GM21381 (cell line): ENCODE results near the gene CIT.
"Not testable (repeated sequence)": the region's sequence is repeated elsewhere in the genome, so short reads cannot be mapped to it uniquely, and the experiment has no call there.

ENCODE experiments used
- ATAC-seq: cut with Tn5 transposase; IDR thresholded peaks from one replicate; pipeline ENCODE4 v1.9.1; 2021; ENCODE audit warnings: mild to moderate bottlenecking, moderate library complexity; ENCODE audit not compliant: unreplicated experiment

The CIT gene

GRCh38 chr12:119746169-119746568 is 131.0 kb downstream of the CIT start:
- no peak for ATAC-seq

GRCh38 chr12:119744900-119745606 is 132.1 kb downstream of the CIT start:
- ATAC-seq: no peak

DNA sequence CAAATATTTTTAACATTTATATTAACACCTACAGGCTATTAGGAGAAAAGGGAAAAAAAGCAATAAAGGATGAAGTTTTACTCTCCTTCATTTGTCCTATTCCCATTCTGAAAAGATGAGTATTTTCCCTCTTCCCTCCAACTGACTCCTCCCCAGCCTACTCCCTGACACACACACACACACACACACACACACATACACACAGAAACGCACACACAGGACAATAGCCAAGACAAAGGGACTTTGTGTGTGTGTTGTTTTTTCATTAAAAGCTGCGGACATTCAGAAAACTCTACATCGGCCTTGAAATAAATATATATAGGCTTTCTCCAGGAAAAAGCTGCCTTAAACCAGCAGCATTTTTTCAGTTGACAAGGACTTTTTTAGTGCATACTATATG is 134.4 kb downstream of the CIT start:
- no peak for ATAC-seq

DNA sequence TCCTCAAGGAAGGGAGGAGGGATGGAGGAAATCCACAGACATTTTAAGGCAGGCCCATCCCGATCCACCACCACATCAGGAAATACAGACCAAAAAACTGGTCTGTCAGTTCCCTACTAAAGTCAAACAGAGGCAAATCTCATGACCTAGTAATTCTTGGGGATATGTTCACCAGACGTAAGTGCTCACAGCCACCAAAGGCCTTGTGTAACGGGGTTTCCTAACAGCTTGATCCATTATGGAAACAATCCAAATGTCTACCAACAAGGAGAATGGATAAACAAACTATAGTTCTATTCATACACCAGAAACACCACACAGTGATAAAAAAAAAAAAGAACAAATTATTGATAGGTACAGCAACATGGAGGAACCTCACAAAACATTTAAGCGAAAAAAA is 136.3 kb downstream of the CIT start:
- ATAC-seq: no peak

GRCh38 chr12:119735079-119735478 is 142.0 kb downstream of the CIT start:
- no peak for ATAC-seq

DNA sequence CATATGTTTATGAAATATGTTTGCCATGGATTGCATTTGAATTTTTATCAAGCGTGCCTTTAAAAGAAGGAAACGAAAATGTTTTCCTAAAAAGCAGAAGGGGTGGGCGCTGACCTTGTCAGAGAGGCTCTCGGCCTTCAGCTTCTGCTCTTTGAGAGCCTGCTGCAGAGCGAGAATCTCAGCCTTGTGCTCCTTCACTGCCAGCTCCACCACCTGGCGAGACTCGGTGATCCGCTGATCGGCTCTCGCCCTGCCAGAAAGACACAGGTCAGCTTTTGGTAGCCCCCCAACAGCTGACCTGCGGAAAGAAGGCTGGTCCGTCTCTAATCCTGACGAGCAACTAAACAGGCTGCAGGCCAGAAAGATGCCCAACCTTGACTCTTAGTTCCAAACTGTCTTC is 146.7 kb downstream of the CIT start:
- ATAC-seq: no peak

DNA sequence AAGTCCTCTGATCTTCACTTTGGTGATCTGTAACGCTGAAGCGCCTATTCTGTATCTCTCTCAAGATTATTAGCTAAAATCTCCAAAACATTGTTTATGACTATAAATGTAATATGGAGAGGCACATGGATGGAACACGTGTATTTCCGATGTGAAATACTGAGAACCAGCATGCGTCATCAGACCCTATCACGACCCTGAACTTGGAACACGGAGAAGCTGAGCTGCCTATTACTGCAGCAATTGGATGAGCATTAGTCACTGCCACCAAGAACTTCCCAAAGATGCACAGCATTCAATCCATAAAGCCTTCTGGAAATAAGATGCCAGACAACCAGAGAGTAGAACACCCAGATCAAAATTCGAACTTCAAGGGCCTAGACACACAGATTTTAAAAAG is 147.2 kb downstream of the CIT start:
- no peak for ATAC-seq

DNA sequence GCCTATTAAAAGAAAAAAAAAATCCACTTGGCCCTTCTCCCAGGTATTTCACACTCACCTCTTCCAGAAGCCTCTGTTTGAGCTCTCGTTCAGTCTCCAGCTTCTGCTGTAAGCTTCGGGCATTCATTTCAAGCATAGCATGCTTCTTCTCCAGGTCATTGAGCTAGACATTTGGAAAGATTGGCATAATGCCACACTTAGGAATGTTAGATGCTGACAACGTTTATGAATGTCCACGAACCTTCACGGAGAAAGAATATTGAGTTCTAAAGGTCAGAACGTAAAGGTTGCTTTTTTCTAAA is 148.7 kb downstream of the CIT start:
- no peak for ATAC-seq

GRCh38 chr12:119727600-119728443 is 149.3 kb downstream of the CIT start:
- no peak for ATAC-seq

GRCh38 chr12:119725523-119725922 is 151.6 kb downstream of the CIT start:
- no peak for ATAC-seq

DNA sequence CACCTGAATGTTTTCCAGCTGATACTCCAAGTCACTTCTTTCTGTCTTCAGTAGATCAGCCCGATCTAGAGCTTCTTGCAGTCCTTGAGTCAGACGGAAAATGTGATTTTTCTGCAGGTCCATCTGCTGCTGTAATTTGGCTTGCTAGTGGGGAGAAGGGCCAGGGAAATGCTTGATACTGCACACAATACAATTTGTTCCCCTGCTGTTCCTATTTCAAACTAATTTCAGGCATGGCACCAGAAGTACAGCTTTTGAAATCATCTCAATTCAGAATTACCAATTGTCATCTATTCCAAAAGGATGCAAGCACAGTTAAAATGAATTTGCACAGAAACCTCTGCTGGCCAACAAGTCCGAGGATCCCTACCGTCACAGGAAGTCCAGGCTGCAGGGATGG is 155.8 kb downstream of the CIT start:
- ATAC-seq: no peak

- ATAC-seq: no peak
Measured at GRCh38 chr12:119720349-119720748, 156.8 kb downstream of the CIT start.

GRCh38 chr12:119718141-119718540 is 159.0 kb downstream of the CIT start:
- no peak for ATAC-seq

DNA sequence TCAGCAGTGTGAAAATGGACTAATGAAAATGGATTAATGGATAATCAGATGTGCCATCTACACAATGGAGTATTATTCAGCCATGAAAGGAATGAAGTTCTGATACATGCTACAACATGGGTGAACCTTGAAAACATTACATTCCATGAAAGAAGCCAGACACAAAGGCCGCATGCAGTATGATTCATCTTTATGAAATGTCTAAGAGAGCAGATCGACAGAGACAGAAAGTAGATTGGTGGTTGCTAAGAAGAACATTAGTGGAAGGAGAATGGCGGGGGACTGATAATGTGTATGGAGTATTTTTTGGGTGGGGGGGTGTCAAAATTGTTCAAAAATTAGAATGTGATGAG is 161.9 kb downstream of the CIT start:
- no peak for ATAC-seq

GRCh38 chr12:119714614-119715267 is 162.4 kb downstream of the CIT start:
- no peak for ATAC-seq

DNA sequence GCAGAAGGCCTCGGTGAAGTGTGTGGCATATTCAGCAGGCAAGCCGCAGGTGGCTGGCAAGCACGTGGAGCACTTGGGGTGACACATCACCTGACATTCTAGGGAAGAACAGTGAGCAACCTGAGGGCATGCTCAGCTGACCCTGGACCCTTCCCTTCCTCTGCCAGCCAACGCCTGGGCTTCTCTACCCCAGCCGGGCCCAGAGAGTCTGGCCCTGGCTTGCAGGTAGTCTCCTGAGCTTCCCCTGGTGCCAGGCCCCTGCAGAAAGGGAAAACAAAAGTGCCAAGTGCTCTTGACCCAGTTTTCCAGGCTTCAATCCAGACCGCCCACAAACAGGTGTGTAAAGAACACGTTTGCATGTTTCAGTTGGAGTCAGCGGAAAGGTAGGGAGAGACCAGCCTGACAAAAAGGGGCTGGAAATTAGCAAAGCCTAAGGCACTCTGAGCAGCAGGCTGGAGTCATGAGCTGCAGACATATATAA is 163.5 kb downstream of the CIT start:
- ATAC-seq: no peak

DNA sequence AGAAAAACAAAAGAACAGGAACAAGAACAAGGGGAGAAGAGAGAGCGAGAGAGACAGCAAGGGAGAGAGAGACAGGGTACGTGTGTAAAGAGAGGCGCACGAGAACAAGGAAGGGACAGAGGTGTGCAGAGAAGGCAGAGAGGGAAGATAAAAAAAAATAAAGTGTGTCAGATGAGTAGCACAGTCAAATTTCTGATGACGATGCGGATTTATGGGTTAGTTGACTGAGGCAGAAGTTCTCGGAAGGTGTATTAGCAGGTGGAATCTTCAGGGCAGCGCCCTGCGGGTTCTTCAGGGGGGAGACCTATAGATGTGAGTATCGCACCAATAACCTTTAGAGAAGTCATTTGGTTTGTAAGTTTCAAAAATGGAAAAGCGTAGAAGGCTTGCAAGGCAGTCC is 164.4 kb downstream of the CIT start:
- ATAC-seq: no peak

GRCh38 chr12:119711693-119712092 is 165.4 kb downstream of the CIT start:
- no peak for ATAC-seq

GRCh38 chr12:119710965-119711551 is 166.1 kb downstream of the CIT start:
- ATAC-seq: no peak

DNA sequence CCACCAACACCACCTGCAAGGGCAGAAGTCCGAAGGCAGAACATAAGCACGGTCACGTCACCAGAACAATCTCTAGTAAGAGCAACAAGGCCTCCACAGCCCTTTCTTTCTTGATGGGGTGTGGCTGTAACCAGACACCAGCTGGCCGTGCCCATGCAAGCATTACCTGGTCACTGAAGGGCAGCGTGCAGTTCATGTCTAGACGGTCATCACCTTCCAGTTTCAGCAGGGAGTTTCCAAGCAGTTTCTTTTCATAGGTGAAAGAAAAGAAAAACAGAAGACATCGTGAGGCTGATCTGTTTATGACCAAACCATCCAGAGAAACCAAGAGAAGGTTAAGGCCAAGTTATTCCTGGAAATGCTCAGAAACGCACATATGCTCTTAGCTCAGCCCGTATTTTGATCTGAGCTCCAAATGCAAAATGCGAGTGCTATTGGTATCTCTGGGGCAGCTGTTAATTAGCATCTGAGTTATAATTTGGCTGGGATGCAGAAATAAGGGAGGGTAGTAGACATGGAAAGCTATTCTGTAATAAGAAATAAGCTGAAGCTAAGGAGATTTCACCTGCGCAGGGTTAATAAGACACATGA is 166.7 kb downstream of the CIT start:
- ATAC-seq: no peak

DNA sequence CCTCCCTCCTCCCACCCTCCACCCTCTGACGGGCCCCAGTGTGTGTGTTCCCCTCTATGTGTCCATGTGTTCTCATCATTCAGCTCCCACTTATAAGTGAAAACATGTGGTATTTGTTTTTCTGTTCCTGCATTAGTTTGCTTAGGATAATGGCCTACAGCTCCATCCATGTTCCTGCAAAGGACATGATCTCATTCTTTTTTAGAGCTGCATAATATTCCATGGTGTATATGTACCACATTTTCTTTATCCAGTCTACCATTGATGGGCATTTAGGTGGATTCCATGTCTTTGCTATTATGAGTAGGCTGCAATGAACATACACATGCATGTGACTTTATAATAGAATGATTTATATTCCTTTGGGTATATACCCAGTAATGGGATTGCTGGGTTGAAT is 170.7 kb downstream of the CIT start:
- ATAC-seq: not testable (repeated sequence)
